Activated gamma-delta T cell treated with Interleukin-2 at 50 U/mL for 16 hours (primary cell): ENCODE data around the gene TREML4.

ENCODE experiments used
- DNase-seq: peaks from one replicate; pipeline ENCODE4 v3.0.0-alpha.2; 2020

The TREML4 gene

GRCh38 chr6:41255638-41256246 lies 27.6 kb downstream of the TREML4 start:
- no peak for DNase-seq

DNA sequence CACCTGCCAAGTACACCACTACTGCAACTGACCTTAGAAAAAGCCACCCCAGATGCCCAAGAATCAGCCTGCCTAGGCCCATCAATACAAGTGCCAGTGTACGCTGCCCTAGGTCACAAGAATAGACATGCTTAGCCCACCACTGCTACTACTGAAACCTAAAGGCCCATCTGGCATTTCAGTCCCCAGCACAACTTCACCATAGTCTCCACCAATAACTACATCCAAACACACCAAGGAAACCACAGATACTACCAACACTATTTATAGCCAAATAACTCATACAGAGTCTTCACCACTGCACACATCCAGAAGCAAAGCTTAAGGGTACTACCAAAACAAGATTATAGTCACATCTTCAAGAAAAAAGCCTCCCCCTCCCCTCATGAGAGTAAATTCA lies 28.2 kb downstream of the TREML4 start:
- DNase-seq: no peak

DNA sequence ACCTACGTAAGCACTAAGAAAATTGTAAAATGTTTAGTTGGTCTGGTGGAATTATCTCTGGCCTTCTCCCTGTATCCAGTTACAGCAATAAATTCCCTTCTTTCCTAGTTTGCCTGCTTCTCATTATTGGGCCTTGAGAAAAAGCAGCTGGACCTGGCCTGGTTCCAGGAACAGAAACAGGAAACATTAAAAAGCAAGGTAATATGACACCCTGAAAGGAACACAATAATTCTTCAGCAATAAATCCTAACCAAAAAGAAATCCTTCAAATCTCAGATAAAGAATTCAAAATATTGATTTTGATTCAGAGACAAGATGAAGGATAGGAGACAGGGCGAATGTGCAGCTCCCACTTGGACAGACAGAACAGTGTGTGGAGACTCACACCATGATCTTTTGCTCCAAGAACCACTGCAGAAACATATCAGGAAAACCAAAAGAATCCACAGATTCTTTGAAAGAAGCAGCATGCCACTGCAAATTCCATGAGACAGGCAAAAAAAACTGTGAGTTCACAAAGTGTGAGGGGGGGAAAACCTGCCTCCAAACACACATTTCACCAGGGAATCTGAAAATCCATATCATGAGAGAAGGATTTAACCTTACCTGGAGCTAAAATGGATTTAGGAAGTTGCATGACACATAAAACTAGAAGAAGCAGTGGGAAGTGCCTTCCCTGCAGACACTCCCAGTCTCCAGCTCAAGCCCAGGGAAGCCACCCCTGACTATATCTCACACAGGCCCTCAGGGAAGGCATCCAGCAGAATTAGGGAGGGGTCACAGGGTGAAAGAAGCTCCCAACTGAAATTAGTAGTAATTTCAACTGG lies 29.4 kb downstream of the TREML4 start:
- no peak for DNase-seq

DNA sequence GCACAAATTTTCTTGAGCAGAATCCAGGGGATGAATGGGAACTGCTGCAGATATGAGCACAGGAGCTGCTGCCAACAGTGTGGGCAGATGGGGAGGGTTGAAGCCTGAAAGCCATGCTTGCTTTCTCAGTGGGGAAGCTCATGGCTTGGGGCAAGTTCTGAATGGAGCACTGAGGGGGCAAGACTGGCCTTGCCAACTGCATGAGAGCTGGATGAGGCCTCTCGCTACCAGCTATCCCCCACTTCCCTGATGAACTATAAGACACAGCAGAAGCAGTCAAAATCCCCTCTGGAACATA lies 30.0 kb downstream of the TREML4 start:
- DNase-seq: no peak

DNA sequence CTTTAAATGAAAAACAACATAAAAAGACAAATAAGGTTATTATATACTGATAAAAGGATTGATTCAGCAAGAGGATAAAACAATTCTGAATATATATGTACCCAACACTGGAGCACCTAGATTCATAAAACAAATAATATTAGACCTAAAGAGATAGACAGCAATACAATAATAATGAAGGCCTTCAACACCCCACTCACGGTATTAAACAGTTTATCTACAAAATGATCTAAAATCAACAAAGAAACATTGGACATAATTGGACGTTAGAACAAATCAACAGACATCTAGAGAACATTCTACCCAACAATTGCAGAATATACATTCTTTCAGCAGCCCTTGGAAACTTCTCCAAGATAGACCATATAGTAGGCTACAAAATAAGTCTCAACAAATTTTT lies 34.3 kb downstream of the TREML4 start:
- no peak for DNase-seq

DNA sequence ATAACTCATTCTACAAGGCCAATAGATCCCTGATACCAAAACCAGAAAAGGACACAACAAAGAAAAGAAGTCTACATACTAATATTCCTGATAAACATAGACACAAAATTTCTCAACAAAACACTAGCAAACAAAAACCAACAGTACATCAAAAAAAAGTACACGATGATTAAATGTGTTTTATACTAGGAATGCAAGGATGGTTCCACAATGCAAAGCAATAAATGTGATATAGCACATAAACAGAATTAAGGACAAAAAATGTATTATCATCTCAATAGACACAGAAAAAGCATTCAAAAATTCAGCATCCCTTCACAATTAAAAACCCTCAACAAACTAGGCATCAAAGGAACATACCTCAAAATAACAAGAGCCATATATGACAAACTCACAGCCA lies 35.1 kb downstream of the TREML4 start:
- no peak for DNase-seq

- DNase-seq: no peak
Observed at GRCh38 chr6:41266541-41266940, 38.4 kb downstream of the TREML4 start.

- DNase-seq: no peak
Observed at GRCh38 chr6:41268478-41268877, 40.3 kb downstream of the TREML4 start.

- DNase-seq: no peak
Observed at GRCh38 chr6:41269166-41269565, 41.0 kb downstream of the TREML4 start.

- no peak for DNase-seq
Observed at GRCh38 chr6:41269716-41270115, 41.6 kb downstream of the TREML4 start.

- DNase-seq: no peak
Observed at GRCh38 chr6:41271901-41272395, 43.8 kb downstream of the TREML4 start.

DNA sequence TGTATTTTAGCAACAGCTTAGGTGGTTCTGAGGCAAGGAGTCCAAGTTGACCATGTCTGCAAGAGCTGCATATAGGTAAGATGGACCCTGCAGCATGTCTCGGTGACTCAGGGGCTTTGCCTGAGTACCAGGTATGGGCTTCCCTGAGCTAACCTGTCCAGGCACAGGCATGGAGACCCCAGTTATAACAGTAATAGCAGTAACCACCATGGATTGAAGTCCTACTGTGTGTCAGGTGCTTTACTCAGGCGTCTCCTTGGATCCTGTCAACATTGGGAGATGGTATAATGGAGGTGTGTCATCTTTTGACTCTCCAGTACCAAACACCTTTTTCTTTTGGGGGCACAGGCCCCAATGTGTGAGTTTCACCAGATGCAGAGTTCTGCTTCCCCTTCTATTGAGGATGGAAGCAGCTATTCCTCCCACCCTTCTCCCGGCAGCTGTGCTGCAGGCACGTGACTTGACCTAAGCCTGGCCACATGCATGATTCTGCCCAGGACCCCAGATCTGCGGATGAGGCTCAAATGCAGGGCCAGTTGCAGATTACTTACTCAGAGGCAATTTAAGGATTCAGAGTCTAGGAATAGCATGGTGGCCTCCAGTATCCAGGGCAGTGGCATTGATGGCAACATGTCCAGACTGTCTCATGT lies 44.6 kb downstream of the TREML4 start:
- DNase-seq: no peak

DNA sequence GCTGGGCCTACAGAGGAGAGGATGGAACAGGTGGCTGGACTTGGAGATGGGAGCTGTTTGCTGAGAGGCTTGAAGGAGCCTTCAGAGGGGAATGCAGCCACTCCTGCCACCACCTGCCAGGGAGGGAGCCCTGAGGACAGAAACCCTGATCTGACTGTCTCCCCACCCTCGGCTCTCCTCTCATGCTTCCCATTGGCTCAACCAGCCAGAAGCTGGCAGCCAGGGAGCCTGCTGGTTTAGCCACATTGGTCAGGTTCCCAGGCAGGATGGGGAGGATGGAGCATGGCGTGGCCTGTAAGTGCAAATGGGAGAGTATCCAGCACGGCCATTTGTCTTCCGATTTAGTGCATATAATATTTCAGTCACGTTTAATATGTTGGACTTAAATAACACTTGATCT lies 45.6 kb downstream of the TREML4 start:
- DNase-seq: no peak

- DNase-seq: no peak
Observed at GRCh38 chr6:41274256-41274655, 46.1 kb downstream of the TREML4 start.

- DNase-seq: no peak
Observed at GRCh38 chr6:41275489-41275888, 47.3 kb downstream of the TREML4 start.

DNA sequence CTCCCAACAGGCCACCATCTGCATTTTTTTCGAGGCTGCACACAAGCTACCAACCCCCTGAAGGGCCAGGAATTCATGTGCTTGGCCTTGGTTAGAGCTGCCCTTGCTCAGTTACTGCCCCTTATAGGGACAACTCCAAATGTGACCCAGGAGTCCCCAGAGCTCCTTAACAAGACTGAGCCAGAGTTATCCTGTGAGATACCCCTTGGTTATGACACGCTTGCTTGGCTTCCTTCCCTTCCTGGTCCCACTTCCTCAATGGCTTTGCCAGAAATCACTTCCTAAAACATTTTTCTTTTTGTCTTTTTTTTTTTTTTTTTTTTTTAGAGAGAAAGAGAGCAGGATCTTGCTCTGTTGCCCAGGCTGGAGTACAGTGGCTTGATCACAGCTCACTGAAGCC lies 49.5 kb downstream of the TREML4 start:
- no peak for DNase-seq

- DNase-seq: peak; percentile 65
Observed at GRCh38 chr6:41278699-41279405, 50.7 kb downstream of the TREML4 start.

DNA sequence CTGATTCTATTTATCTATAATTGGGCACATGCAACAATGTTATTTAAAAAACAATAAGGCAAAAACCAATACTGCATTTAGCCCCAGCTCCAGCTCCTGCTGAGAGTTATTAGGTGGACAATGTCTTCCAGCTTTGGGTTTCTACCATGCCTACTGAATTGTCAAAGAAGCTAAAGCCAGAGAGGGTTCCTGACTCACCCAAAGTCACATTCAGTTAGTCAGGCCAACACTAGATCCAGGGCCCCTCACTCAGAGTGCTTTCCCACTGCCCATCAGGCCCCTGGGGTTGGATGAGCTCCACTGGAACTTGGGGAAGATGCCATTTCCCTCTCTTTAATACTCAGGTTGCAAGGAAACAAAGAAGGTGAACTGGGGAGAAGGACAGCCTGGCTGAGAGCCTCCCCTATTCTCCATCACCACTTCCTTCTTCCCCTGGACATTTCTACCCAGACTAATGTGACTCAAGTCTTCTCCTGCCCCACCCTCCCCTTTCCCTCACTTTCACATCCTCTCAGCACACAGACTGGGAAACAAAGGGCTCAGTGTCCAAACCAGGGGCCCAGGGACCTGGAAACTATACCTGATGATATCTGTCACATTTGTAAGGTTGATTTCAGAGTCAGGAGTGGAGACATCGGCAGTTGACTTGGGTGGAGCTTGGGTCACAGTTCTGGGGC lies 52.4 kb downstream of the TREML4 start:
- no peak for DNase-seq

GRCh38 chr6:41283600-41283999 lies 55.5 kb downstream of the TREML4 start:
- no peak for DNase-seq

DNA sequence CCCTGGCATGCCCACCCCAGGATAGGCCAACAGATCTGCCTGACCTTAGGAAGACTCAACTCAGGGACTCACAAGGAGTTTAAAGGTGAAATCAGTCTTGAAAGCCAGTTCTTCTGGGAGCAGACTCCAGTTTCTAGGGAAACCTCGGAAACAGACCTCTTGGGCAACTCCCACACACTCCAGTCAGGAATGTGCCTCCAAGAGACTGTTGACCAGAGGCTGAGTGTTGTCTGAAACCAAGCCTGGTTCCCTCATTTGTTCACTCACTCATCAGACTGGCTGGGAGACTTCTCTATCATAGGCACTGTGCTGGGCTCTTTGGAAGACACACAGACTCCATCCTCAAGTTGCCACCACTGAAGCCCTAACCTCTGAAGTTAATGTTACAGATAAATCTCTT lies 56.6 kb downstream of the TREML4 start:
- no peak for DNase-seq

DNA sequence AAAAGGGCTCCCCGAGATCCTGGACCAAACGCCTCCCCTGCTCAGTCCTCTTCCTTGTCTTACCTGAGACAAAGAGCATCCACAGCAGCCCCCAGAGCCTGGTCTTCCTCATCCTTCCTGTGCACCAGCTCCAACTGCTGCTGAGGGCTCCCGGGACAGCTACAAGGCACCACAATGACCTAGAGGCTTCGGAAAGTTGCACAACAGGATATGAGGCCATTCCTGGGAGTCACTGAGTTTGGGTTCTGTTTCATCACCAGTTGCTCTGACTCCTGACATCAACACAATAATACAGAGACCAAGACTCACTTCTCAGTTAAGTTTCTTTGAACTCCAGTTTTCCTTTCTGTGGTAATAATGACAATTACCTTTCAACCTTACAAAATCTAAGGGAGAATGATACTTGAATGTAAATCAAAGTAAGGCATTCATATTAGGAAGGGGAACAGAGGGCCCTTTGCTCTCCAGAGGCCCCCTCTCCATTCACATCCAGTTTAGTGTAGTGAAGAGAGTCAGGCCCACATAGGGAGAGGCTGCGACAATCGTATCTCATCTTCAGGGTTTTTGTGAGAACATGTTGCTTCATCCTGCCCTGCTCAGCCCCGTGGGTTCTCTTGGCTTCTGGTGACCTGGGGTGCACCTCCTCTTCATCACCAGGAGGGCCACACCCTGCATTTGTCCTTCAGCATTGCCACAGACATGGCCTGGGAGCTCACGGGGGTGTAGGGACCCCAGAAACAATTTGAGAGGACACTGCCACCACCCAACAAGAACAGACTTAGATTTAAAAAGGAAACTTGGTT lies 58.6 kb downstream of the TREML4 start, which contains the start of gene TREM1:
Gene TREM1, minus strand, starts transcription at position 139 of the 803 bp plus-strand sequence. Its CDS starts 27 bp downstream, at position 112.
- DNase-seq: no peak
